ENCODE data around the gene AKAP5. TPM values are rescaled to one million over a fixed set of nuclear protein-coding genes. Genes with fewer than 3 reads are reported as not detected.
A peak's percentile ranks its signal among the peaks of the same experiment; 100 is the strongest.

AKAP5 gene
- total and polyA plus RNA-seq, 2 experiments from 2014 or later: 0.08 to 0.22 TPM

- in situ Hi-C loops (cut with MboI): no loop called here
- Histone ChIP-seq H3K4me3 (no peak overlapping the region), H3F3A (ENCODE audit: insufficient read depth) (peaks cover 28% of the 10 kb centered on the region), H3K9me3 (ENCODE audit: low read depth) (no peaks in the 10 kb centered on the region), H2AFZ (no peak overlapping the region), H3K79me2 (ENCODE audit: insufficient read depth) (no peaks in the 10 kb centered on the region), H3K9ac (no peak overlapping the region), H3K27me3 (replicated peaks; ENCODE audit: insufficient read depth) (no peaks in the 10 kb centered on the region), H3K27ac (no peak overlapping the region), H3K4me1 (ENCODE audit: insufficient read depth) (peaks cover 37% of the 10 kb centered on the region), H4K20me1 (ENCODE audit: insufficient read depth) (no peaks in the 10 kb centered on the region), H3K36me3 (ENCODE audit: low read depth) (0 out of 2 replicates have a peak, but pooled peaks cover 3% of the 10 kb centered on the region), H3K4me2 (ENCODE audit: unreplicated experiment) (no peak overlapping the region), H3K9me2 (ENCODE audit: insufficient read depth) (no peaks in the 10 kb centered on the region)
- whole genome bisulfite sequencing, 2 experiments (ENCODE audit: low coverage in 1 of 2, low lambda C conversion rate in 2 of 2, missing lambda C conversion rate in 2 of 2): 92 to 93% methylated on average over 17 of the region's 17 CpGs
- no peak for DNase-seq
- no peak for TF ChIP-seq EZH2 (IDR thresholded peaks at IDR 0.05; ENCODE audit: insufficient read depth, poor library complexity, severe bottlenecking)
- TF ChIP-seq EZH2phosphoT487 (IDR thresholded peaks at IDR 0.05; ENCODE audit: insufficient read depth, low read depth): no peak
These were observed 22.9 kb upstream of the AKAP5 start for GRCh38 chr14:64442300-64442988.

- TF ChIP-seq EZH2phosphoT487 (IDR thresholded peaks at IDR 0.05; ENCODE audit: insufficient read depth, low read depth) (no peak), EZH2 (IDR thresholded peaks at IDR 0.05; ENCODE audit: insufficient read depth, poor library complexity, severe bottlenecking) (no peak)
- H4K20me1 ChIP-seq (ENCODE audit: insufficient read depth): no peaks in the 10 kb centered on the region
- H3K79me2 ChIP-seq (ENCODE audit: insufficient read depth): no peaks in the 10 kb centered on the region
- H3K4me3 ChIP-seq: no peak overlapping the region
- H3F3A ChIP-seq (ENCODE audit: insufficient read depth): peaks cover 12% of the 10 kb centered on the region
- no peaks in the 10 kb centered on the region for H3K9me3 ChIP-seq (ENCODE audit: low read depth)
- H3K36me3 ChIP-seq (ENCODE audit: low read depth): 0 out of 2 replicates have a peak, but pooled peaks cover 3% of the 10 kb centered on the region
- peaks cover 20% of the 10 kb centered on the region for H3K4me1 ChIP-seq (ENCODE audit: insufficient read depth)
- H3K27me3 ChIP-seq (replicated peaks; ENCODE audit: insufficient read depth): no peaks in the 10 kb centered on the region
- in situ Hi-C loops (cut with MboI): no loop called here
- no peak for DNase-seq
- no peak overlapping the region for H3K4me2 ChIP-seq (ENCODE audit: unreplicated experiment)
- H3K27ac ChIP-seq: no peak overlapping the region
- no peaks in the 10 kb centered on the region for H3K9me2 ChIP-seq (ENCODE audit: insufficient read depth)
- no peak overlapping the region for H3K9ac ChIP-seq
- 96 to 98% methylated on average over 11 of the region's 11 CpGs for WGBS, 2 experiments (ENCODE audit: low coverage in 1 of 2, low lambda C conversion rate in 2 of 2, missing lambda C conversion rate in 2 of 2)
- H2AFZ ChIP-seq: no peak overlapping the region
These were observed 21.2 kb upstream of the AKAP5 start for GRCh38 chr14:64444140-64444539.

GRCh38 chr14:64444984-64445845 lies 20.1 kb upstream of the AKAP5 start:
- H3K36me3 ChIP-seq (ENCODE audit: low read depth): 0 out of 2 replicates have a peak, but pooled peaks cover 3% of the 10 kb centered on the region
- H3K9ac ChIP-seq: no peak overlapping the region
- 74 to 77% methylated on average over 7 of the region's 7 CpGs for WGBS, 2 experiments (ENCODE audit: low coverage in 1 of 2, low lambda C conversion rate in 2 of 2, missing lambda C conversion rate in 2 of 2)

GRCh38 chr14:64447876-64448670 lies 17.2 kb upstream of the AKAP5 start:
- no peak overlapping the region for H3K27ac ChIP-seq

More at GRCh38 chr14:64444984-64445845, 20.1 kb upstream of the AKAP5 start:
- H3K9me3 ChIP-seq (ENCODE audit: low read depth): no peaks in the 10 kb centered on the region
- no peak overlapping the region for H3K27ac ChIP-seq
- no peaks in the 10 kb centered on the region for H3K9me2 ChIP-seq (ENCODE audit: insufficient read depth)
- H2AFZ ChIP-seq: peak overlapping the region; percentile 35; the same call in 1 of the 2 replicates
- H3K4me2 ChIP-seq (ENCODE audit: unreplicated experiment): peak overlapping the region; percentile 24
- DNase-seq: peak; percentile 67
- 0 out of 2 replicates have a peak, but pooled peaks cover 5% of the 10 kb centered on the region for H3F3A ChIP-seq (ENCODE audit: insufficient read depth)
- TF ChIP-seq EZH2 (IDR thresholded peaks at IDR 0.05; ENCODE audit: insufficient read depth, poor library complexity, severe bottlenecking) (no peak), EZH2phosphoT487 (IDR thresholded peaks at IDR 0.05; ENCODE audit: insufficient read depth, low read depth) (no peak)
- H3K4me3 ChIP-seq: no peak overlapping the region
- peaks cover 15% of the 10 kb centered on the region for H3K4me1 ChIP-seq (ENCODE audit: insufficient read depth)
- in situ Hi-C loops (cut with MboI): no loop called here
- H3K27me3 ChIP-seq (replicated peaks; ENCODE audit: insufficient read depth): no peaks in the 10 kb centered on the region
- H3K79me2 ChIP-seq (ENCODE audit: insufficient read depth): no peaks in the 10 kb centered on the region
- H4K20me1 ChIP-seq (ENCODE audit: insufficient read depth): no peaks in the 10 kb centered on the region

More at GRCh38 chr14:64447876-64448670, 17.2 kb upstream of the AKAP5 start:
- Histone ChIP-seq H3F3A (ENCODE audit: insufficient read depth) (no peaks in the 10 kb centered on the region), H4K20me1 (ENCODE audit: insufficient read depth) (no peaks in the 10 kb centered on the region), H3K27me3 (replicated peaks; ENCODE audit: insufficient read depth) (no peaks in the 10 kb centered on the region), H3K4me2 (ENCODE audit: unreplicated experiment) (no peak overlapping the region), H3K4me1 (ENCODE audit: insufficient read depth) (peaks cover 10% of the 10 kb centered on the region; the same call in 1 of the 2 replicates), H3K9me2 (ENCODE audit: insufficient read depth) (no peaks in the 10 kb centered on the region), H3K79me2 (ENCODE audit: insufficient read depth) (no peaks in the 10 kb centered on the region), H3K4me3 (no peak overlapping the region), H2AFZ (no peak overlapping the region), H3K9me3 (ENCODE audit: low read depth) (no peaks in the 10 kb centered on the region), H3K36me3 (ENCODE audit: low read depth) (peaks cover 3% of the 10 kb centered on the region; the same call in 1 of the 2 replicates), H3K9ac (no peak overlapping the region)
- in situ Hi-C loops (cut with MboI): no loop called here
- DNase-seq: no peak
- TF ChIP-seq EZH2phosphoT487 (IDR thresholded peaks at IDR 0.05; ENCODE audit: insufficient read depth, low read depth) (no peak), EZH2 (IDR thresholded peaks at IDR 0.05; ENCODE audit: insufficient read depth, poor library complexity, severe bottlenecking) (no peak)
- WGBS, 2 experiments (ENCODE audit: low coverage in 1 of 2, low lambda C conversion rate in 2 of 2, missing lambda C conversion rate in 2 of 2): 92 to 96% methylated on average over 5 of the region's 5 CpGs
